UCSD-AML1 (cell line): Measurements from ENCODE around the gene VPS39.
"Not testable (repeated sequence)": the region's sequence is repeated elsewhere in the genome, so short reads cannot be mapped to it uniquely, and the experiment has no call there.

Experiments
- DNase-seq: peaks from one replicate; lab custom pipeline; 2025; ENCODE audit not compliant: unreplicated experiment; lab: John Stamatoyannopoulos, UW

VPS39 gene, protein sequence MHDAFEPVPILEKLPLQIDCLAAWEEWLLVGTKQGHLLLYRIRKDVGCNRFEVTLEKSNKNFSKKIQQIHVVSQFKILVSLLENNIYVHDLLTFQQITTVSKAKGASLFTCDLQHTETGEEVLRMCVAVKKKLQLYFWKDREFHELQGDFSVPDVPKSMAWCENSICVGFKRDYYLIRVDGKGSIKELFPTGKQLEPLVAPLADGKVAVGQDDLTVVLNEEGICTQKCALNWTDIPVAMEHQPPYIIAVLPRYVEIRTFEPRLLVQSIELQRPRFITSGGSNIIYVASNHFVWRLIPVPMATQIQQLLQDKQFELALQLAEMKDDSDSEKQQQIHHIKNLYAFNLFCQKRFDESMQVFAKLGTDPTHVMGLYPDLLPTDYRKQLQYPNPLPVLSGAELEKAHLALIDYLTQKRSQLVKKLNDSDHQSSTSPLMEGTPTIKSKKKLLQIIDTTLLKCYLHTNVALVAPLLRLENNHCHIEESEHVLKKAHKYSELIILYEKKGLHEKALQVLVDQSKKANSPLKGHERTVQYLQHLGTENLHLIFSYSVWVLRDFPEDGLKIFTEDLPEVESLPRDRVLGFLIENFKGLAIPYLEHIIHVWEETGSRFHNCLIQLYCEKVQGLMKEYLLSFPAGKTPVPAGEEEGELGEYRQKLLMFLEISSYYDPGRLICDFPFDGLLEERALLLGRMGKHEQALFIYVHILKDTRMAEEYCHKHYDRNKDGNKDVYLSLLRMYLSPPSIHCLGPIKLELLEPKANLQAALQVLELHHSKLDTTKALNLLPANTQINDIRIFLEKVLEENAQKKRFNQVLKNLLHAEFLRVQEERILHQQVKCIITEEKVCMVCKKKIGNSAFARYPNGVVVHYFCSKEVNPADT

DNA sequence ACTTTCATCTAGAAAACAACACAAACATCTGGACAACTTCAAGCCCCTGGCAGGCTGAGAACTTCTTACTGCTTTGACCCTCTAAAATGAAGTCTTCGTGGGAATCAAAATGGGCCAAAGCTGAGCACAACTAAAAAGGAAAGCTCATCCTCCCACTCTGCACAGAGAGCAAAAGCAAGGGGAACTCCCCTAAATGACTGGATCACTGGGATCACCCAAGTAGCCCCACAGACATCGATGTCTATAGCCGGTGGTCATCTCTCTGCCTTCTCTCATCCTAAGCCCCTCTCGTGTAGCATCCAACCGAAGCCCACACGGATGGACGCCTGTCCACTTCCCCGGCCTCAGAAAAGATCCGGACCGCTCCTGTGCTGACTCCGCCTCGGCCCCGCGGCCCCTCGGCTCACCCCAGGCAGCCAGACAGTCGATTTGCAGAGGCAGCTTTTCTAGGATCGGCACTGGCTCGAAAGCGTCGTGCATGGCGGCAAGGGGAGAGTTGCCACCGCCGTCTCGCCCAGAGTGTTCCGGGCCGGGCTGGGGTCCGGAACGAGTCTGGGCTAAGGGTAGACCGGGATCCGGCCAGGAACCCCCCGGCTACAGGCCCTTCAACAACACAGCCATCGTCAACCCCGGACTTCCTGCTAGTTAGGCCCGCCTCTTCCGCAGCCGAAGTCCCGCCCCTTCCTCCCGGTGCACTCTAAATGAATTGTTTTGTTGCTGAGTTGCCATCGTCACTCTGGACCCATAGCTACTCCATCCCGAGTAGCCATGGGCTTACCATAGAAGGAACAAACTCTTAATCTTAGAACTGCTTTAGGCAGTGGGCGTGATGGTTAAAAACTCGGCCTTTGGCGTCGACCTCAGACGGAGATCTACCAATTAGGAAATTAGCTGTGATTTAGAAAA lies at the start of gene VPS39:
Gene VPS39, minus strand, starts transcription at position 631 of the 906 bp plus-strand sequence. Its CDS starts 151 bp downstream, at position 480.
- DNase-seq = peak; percentile 78

DNA sequence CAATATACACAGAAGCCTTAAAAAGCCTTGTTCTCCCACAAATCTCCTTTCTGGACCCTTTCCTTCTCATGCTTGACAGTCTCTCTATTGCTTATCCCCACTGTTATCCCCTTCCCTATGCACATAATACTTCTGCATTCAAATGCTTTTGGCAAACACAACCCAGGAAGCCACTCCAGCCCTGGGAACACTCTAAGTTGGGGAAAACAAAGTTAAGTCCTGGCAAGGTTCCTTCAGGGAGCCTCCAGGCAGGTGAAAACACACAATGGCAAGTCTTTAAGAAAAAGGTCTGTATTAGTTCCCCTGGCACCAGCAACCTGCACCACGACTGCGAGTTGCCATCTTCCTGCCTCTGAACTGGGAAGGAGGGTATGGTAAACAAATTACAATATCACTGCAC lies 45.2 kb upstream of the VPS39 start:
- DNase-seq = no peak

- no peak for DNase-seq
These were observed 32.7 kb upstream of the VPS39 start for GRCh38 chr15:42240823-42241222.

- no peak for DNase-seq
These were observed 31.6 kb upstream of the VPS39 start for GRCh38 chr15:42239528-42240182.

DNA sequence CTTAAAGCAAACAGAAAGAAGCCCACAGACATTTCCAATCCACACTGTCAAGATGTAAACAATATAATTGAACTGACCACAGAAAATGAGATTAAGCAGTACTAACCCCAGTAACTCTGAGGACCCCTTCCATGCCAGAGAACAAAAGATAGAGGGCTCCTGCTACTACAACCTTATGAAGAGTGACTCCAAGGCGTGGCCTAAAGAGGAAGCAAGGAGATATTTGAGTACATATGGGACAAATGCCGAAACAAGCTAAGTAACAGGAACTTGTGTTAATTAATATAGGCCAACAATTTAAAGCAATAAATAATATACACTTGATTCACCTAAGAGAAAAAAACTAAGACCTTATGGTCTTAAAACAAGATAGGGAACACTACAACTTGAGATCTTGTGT lies 25.0 kb upstream of the VPS39 start:
- DNase-seq = no peak

- no peak for DNase-seq
These were observed 24.5 kb upstream of the VPS39 start for GRCh38 chr15:42232606-42233005.

DNA sequence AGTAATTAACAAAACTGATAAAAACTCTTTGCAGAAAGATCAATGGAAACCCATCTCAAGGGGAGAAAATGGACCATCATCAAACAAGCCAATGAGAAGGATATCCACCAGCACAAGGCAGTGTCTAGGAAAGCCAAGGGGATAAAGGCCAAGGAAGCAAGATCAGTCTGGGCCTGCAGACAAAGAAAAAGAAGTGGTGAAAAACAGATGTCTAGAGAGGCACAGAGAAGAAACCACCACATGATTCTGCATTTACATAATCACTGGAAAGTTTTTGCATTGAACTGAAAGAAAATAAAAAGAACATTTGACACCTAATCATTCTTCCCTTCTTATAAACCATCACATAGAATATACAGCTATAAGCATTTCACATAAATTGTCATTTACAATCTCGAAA lies 23.0 kb upstream of the VPS39 start:
- DNase-seq = no peak

DNA sequence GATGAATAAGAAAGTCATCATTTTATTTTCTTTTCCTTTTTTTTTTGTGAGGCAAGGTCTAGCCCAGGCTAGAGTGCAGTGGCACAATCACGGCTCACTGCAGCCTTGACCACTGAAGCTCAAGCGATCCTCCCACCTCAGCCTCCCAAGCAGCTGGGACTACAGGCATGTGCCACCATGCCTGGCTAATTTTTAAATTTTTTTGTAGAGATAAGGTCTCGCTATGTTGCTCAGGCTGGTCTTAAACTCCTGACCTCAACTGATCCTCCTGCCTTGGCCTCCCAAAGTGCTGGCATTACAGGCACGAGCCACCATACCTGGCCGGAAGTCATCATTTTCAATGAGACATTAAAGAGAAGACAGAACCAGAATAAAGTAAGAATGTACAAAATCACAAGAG lies 20.9 kb upstream of the VPS39 start:
- not testable (repeated sequence) for DNase-seq

GRCh38 chr15:42228036-42228435 lies 19.9 kb upstream of the VPS39 start:
- DNase-seq = no peak

DNA sequence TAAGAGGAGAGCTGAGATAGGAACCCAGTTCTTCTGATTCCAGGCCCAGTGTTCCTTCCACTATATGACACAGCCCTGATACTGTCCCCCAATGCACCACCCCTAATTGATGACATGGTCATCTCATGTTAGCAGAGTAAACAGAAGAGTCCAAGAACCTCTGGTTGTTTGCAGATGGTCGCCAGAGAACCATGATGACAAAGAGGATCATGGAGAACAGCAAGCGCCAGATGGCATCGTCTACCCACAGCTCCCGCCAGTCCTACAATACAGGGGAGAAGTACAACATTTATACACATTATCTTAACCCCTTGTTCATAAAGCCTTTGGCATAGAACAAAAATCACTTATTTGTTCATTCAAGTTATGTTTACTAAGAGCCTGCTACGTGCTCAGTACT lies 18.5 kb upstream of the VPS39 start:
- DNase-seq = no peak

GRCh38 chr15:42220216-42220615 lies 12.1 kb upstream of the VPS39 start:
- DNase-seq = no peak

DNA sequence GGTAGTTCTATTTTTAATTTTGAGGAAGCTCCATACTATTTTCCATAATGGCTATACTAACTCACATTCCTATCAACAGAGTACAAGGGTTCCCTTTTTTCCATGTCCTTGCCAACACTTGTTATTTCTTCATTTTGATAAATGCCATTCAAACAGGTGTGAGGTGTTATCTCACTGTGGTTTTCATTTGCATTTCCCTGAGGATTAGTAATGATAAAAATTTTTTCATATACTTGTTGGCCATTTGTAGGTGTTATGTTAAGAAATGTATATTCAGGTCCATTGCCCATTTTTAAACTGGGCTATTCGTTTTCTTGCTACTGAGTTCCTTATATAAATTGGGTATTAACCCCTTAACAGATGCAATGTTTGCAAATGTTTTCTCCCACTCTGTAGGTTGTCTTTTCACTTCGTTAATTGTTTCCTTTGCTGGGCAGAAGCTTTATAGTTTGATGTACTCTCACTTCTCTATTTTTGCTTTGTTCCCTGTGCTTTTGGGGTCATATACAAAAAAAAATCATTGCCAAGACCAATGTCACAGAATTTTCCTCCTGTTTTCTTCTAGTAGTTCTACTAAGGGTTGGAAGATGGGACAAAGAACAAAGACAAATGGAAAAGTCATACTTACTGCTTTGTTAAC lies 11.0 kb upstream of the VPS39 start:
- DNase-seq = no peak

- no peak for DNase-seq
These were observed 9.5 kb upstream of the VPS39 start for GRCh38 chr15:42217568-42217967.

DNA sequence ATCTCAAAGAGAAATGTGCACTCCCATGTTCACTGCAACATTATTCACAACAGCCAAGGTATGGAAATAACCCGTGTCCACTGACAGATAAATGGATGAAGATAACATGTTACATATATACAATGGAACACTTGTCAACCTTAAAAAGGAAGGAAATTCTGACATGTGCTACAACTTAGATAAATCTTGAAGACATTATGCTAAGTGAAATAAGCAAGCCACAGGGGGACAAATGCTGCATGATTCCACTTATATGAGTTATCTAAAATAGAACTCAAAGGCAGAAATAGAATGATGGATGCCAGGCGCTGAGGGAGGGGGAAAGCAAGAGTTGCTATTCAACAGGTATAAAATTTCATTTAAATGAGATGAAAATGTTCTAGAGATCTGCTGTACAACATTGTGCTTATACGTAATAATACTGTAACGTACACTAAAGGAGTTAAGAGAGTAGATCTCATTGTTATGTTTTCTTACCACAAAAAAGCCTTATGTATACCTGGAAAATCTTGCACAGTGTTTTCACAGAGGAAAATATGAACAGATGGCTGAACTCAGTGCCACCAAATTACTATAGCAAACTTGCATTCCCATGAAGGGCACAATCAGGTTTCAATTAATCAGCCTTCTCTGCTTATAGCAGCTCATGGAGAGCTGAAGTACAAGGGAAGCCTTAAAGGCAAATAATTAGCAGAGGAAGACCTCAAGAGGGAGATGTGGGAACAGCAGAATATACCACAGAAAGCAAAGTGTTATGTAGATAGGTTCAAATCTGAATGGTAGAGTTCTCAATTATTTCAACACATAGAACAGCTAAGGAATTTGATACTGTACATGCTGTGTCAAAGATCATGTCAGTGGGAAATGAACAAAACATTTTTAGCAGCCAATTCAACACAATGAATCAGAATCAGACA lies 8.1 kb upstream of the VPS39 start:
- no peak for DNase-seq

- DNase-seq = no peak
These were observed 6.5 kb upstream of the VPS39 start for GRCh38 chr15:42214600-42214999.

DNA sequence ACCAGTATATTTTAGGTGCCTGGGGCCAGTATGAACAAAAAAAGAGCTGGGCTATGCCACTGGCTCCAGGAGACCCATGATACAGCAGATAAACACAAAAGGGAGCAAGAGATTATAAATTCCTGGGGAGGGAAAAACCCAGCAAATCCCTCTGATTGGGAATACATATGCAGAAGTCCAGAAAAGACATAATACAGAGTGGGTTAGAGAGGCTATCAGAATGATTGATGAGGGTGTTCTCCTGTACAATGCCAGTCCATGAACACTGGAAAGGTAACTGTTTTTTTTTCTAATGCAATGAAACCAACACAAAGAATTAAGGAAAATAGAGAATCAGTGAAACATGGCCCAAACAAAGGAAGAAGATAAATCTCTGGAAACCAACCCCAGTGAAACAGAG lies 5.4 kb upstream of the VPS39 start:
- DNase-seq = no peak

- DNase-seq = no peak
These were observed 2.6 kb upstream of the VPS39 start for GRCh38 chr15:42210696-42211095.

DNA sequence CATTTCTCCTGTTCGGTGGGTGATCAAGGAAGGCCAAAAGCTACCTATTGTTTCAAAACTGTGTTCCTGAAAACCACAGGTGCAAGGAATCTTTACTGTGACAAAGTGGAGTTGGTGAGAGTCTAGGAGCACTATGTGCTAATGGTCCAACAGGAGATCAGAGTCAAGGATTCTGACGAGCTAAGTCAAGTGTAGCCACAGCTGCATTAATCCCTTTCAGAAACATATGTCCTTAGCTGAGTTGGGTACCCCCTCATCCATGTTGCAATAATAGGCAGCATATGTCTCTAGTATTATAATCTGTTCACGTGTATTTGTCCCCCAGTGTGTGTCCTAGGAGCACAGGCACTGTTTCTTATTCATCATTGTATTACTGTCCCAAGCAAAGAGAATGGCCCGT lies 1.7 kb downstream of the VPS39 start:
- no peak for DNase-seq

- no peak for DNase-seq
These were observed 4.2 kb downstream of the VPS39 start for GRCh38 chr15:42203891-42204290.
